NCI-H128 (cell line): ENCODE data around the gene PRKG2.
"Not testable (repeated sequence)": the region's sequence is repeated elsewhere in the genome, so short reads cannot be mapped to it uniquely, and the experiment has no call there.

Experiments used
- DNase-seq: peaks from one replicate; lab custom pipeline; 2025; ENCODE audit not compliant: unreplicated experiment; lab: John Stamatoyannopoulos, UW

PRKG2 gene

DNA sequence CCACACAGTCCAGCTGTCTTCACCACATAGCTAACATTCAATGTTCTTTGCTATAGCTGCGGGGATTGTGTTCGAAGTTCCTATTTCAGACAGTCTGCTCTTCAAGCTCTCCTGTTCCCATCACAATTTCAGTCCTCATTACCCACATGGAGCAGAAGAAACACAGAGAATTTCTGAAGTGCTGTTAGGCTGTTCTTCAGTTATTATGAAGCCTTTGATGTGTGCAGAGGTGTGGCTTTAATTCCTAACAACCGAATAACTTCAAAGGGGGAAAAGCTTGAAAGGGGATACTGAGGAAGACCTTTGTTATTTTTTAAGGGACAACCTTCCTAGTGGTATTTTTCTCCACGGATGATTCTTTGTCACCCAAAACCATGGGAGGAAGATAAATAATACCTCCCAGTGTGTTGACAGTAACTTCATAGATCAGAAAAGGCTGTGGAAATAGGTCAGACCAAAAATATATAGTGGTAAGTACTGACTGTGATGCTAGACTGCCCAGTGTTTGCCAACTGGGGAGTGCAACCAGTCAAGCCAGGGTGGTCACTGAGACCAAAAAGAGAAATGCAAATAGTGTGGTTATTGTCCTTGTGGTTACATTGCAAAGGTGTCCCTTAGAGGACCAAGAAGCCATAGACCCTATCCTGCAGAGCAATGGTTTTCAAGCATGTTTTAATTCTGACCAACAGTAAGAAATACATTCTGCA lies 52.1 kb downstream of the PRKG2 start:
- no peak for DNase-seq

DNA sequence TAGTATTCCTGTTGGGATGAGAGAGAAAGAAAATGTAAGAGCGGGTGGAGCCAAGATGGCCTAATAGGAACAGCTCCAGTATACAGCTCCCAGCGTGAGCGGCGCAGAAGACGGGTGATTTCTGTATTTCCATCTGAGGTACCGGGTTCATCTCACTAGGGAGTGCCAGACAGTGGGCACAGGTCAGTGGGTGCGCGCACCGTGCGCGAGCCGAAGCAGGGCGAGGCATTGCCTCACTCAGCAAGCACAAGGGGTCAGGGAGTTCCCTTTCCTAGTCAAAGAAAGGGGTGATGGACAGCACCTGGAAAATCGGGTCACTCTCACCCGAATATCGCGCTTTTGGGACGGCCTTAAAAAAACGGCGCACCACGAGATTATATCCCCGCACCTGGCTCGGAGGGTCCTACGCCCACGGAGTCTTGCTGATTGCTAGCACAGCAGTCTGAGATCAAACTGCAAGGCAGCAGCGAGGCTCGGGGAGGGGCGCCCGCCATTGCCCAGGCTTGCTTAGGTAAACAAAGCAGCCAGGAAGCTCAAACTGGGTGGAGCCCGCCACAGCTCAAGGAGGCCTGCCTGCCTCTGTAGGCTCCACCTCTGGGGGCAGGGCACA lies 61.2 kb downstream of the PRKG2 start:
- DNase-seq: not testable (repeated sequence)

GRCh38 chr4:81152839-81153713 lies 61.9 kb downstream of the PRKG2 start:
- no peak for DNase-seq

- DNase-seq: no peak
Measured at GRCh38 chr4:81149976-81150375, 65.0 kb downstream of the PRKG2 start.

GRCh38 chr4:81148576-81148975 lies 66.4 kb downstream of the PRKG2 start:
- no peak for DNase-seq

- DNase-seq: no peak
Measured at GRCh38 chr4:81146466-81146865, 68.6 kb downstream of the PRKG2 start.

DNA sequence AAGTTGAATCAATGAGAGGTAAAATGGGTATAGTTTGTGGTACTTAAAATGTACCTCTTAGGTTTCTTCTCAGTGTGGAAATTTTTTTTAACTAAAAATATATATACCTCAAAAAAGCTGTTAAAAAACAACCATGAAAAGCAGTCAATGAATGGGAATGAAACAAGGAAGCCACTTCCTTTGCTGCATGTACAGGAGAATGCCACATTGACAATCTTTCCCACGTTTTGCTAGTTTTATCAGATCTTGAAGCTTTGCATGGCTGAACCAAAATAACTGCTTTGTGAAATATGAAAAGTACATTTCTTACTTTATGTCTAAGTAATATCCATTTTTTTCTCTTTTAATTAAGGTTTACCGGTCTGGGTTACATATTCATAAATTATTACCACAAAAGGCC lies 71.8 kb downstream of the PRKG2 start:
- no peak for DNase-seq

DNA sequence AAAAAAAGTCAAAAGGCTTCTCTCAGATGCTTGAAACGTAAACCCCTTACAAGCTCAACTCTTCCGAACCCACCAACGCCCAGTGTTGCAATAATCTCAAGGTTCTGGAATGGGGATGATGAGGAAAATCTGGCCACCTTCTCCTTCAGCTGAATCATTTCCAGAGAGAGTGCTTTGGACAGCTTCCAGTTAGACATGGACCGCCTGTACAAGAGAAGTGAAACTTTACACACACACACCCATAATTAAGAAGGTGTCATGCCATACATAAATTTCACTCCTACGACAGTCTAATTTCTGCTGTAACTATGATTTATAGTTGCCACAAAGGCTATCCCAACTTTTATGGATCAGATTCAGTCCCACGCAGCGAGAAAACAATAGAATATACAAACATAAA lies 72.3 kb downstream of the PRKG2 start:
- DNase-seq: no peak

- DNase-seq: no peak
Measured at GRCh38 chr4:81137894-81138293, 77.1 kb downstream of the PRKG2 start.

DNA sequence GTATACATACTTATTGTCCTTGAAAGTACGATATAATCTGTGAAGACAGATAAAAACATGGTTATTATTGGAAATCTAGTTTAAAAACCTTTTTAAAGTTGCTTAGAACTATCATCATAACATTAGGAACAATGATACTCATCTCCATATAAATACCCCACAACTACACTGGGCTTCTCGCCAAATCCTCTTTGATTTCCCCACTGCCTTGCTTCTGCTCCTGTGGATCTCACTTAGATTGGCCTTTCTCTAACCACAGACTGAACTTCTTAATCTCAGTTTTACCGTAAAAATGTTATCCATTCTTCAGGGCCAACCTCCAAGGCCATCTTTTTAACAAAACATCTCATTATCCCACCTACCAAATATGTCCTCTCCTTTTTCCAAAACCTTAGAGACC lies 77.6 kb downstream of the PRKG2 start:
- DNase-seq: no peak

GRCh38 chr4:81136161-81136905 lies 78.7 kb downstream of the PRKG2 start:
- no peak for DNase-seq

GRCh38 chr4:81135501-81135900 lies 79.5 kb downstream of the PRKG2 start:
- DNase-seq: no peak

- no peak for DNase-seq
Measured at GRCh38 chr4:81131563-81131962, 83.5 kb downstream of the PRKG2 start.

- DNase-seq: no peak
Measured at GRCh38 chr4:81131066-81131465, 84.0 kb downstream of the PRKG2 start.

DNA sequence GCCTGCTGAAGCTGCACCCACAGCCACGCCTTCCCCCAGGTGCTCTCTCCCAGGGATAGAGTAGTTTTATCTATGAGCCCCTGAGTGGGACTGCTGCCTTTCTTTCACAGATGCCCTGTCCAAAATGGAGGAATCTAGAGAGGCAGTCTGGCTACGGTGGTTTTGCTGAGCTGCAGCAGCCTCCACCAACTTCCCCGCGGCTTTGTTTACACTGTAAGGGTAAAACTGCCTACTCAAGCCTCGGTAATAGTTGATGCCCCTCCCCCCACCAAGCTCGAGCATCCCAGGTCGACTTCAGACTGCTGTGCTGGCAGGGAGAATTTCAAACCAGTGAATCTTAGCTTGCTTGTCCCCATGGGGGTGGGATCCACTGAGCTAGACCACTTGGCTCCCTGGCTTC lies 84.5 kb downstream of the PRKG2 start:
- DNase-seq: no peak

GRCh38 chr4:81120055-81120454 lies 95.0 kb downstream of the PRKG2 start:
- no peak for DNase-seq

- DNase-seq: no peak
Measured at GRCh38 chr4:81118086-81118485, 96.9 kb downstream of the PRKG2 start.

GRCh38 chr4:81116566-81116965 lies 98.5 kb downstream of the PRKG2 start:
- DNase-seq: no peak

- no peak for DNase-seq
Measured at GRCh38 chr4:81113024-81113423, 102.0 kb downstream of the PRKG2 start.

DNA sequence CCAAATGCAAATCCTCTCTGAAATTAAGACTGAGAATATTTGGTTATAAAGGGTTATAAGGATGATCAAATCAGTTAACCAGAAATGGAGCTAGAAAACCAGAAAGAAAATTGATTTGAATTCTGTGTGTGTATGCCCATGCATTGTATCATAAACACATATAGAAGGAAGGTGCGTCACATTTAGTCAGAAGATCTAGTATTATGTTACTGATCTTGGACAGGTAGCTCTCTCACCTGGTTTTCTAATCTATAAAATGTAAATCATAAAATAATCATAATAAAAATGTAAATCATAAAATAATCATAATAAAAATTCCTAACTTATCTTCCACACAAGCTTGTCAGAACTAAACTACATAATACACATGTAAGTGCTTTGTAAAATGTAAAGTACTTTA lies 105.7 kb downstream of the PRKG2 start:
- DNase-seq: no peak

GRCh38 chr4:81106150-81106549 lies 108.9 kb downstream of the PRKG2 start:
- no peak for DNase-seq
